Measurements from ENCODE around the gene SEZ6L.

DNA sequence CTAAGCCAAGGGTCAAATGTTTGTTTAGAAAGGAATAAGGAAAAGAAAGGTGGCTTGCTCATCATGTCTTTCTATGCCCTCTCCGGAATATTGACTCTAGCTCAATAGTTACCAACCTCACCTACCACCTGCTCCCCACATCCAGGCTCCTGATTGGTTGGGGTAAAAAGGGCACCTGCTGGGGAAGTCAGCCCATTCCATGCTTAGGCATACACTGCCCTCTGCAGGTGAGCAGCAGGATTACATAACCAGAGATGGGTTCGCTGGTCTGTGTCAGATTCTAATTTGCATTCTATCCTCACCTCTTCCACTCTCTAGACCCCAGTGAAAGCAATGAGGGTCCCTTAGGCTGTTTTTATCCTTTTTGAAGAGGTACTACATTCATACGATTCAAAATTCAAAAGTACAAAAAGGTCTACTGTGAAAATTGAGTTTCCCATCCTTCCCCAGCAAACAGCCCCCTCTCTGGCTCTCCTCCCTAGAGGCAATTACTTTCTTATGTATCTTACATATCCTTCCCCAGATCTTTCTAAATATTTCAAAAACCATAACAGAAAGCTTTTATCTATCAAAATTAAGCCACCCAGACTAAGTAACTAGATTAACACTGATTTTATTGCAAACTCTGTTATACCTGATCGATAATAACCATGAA lies 161.8 kb downstream of the SEZ6L start:
- TF ChIP-seq, protein P1, sequence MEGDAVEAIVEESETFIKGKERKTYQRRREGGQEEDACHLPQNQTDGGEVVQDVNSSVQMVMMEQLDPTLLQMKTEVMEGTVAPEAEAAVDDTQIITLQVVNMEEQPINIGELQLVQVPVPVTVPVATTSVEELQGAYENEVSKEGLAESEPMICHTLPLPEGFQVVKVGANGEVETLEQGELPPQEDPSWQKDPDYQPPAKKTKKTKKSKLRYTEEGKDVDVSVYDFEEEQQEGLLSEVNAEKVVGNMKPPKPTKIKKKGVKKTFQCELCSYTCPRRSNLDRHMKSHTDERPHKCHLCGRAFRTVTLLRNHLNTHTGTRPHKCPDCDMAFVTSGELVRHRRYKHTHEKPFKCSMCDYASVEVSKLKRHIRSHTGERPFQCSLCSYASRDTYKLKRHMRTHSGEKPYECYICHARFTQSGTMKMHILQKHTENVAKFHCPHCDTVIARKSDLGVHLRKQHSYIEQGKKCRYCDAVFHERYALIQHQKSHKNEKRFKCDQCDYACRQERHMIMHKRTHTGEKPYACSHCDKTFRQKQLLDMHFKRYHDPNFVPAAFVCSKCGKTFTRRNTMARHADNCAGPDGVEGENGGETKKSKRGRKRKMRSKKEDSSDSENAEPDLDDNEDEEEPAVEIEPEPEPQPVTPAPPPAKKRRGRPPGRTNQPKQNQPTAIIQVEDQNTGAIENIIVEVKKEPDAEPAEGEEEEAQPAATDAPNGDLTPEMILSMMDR (IDR thresholded peaks at IDR 0.05): peak; percentile 76 to 85 (median 81)
- no peak for TF ChIP-seq POLR2A (IDR thresholded peaks at IDR 0.05)

All from adrenal gland (tissue), 5 donors.